ENCODE measurements around the gene ZBTB48.

DNA sequence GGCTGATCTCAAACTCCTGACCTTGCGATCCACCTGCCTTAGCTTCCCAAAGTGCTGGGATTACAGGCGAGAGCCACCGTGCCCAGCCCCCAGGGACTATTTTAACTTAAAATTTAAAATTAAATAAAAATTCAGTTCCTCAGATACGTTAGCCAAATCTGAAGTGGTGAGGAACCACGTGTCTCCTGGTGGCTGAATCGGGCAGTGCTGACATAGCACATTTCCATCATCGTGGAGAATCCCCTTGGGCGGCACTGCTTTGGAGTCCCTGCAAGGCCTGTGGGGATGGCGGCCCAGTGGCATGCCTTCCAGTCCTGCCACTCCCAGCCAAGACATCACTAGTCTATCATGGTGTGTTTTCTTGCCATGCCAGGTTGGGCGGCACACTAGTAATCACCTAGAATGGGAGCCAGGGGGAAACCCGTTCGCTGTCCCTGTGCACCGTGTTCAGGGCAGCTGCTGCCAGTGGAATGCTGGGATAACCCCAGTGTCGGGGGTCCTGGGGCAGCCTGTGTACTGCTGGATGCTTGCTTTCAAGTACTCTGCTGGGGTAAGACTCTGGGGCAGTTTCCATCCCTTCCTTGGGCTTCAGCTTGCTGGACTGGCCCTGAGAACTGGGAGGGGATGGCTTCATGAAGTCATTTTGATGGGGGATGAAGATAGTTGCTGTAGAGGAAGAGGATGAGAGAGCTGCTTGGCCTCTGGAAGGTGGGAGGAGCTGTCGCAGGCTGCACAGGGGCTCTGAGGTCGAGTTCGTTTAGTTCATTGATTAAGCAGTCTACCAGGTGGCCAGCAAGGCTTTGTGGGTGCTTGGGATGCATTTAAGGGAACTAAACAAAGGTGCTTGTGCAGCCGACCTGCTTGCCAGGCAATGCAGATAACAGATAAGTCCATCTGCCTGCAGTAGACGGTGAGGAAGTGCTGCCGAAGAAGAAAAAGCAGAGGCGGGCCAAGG, 4.6 kb downstream of the ZBTB48 start:
- TF ChIP-seq, protein P1, sequence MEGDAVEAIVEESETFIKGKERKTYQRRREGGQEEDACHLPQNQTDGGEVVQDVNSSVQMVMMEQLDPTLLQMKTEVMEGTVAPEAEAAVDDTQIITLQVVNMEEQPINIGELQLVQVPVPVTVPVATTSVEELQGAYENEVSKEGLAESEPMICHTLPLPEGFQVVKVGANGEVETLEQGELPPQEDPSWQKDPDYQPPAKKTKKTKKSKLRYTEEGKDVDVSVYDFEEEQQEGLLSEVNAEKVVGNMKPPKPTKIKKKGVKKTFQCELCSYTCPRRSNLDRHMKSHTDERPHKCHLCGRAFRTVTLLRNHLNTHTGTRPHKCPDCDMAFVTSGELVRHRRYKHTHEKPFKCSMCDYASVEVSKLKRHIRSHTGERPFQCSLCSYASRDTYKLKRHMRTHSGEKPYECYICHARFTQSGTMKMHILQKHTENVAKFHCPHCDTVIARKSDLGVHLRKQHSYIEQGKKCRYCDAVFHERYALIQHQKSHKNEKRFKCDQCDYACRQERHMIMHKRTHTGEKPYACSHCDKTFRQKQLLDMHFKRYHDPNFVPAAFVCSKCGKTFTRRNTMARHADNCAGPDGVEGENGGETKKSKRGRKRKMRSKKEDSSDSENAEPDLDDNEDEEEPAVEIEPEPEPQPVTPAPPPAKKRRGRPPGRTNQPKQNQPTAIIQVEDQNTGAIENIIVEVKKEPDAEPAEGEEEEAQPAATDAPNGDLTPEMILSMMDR (conservative IDR thresholded peaks at IDR 0.05; ENCODE audit: low read depth, low read length): 0 out of 2 replicates have a peak, but pooled peaks have one; percentile 10
- no peak for TF ChIP-seq EZH2 (IDR thresholded peaks at IDR 0.05; ENCODE audit: borderline replicate concordance, low read depth, low read length, poor library complexity, severe bottlenecking)

Measured in A673 (cell line).